HFF-Myc (cell line): ENCODE data around the gene ASCC3.

Experiments used
- DNase-seq: peaks from one replicate; pipeline ENCODE4 v3.0.0-alpha.2; 2011; ENCODE audit warnings: low read depth; ENCODE audit errors: extremely low read depth
- H3K4me3 ChIP-seq: replicated peaks from 2 replicates; pipeline ENCODE4 v1.5.1; 2011; ENCODE audit warnings: low read depth, mild to moderate bottlenecking, control low read depth, low read length
- CTCF ChIP-seq: IDR thresholded peaks from 2 replicates; pipeline ENCODE4 v1.5.1; 2012; ENCODE audit warnings: mild to moderate bottlenecking, low read depth, low read length, control low read depth; ENCODE audit errors: missing control alignments

The ASCC3 gene

DNA sequence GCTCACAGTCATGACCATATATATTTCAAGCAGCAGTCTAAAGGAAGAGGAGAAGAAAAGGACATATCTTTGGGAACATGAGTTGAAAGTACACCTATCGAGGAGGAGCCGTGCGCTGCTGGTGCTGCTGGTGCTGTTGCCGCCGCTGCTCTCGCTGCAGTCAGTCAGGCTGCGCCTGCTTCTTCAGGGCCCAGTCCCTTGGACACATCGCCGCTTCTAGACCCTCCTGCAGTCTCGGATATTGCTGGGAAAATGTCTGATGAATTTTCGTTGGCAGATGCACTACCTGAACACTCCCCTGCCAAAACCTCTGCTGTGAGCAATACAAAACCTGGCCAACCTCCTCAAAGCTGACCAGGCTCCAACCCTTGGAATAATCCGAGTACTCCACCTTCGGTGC, 8.2 kb upstream of the ASCC3 start:
- TF ChIP-seq CTCF: no peak
- H3K4me3 ChIP-seq: no peak overlapping the region
- DNase-seq: no peak

GRCh38 chr6:100886076-100886475, 4.9 kb upstream of the ASCC3 start:
- no peak for DNase-seq
- no peak overlapping the region for H3K4me3 ChIP-seq
- TF ChIP-seq CTCF: no peak

DNA sequence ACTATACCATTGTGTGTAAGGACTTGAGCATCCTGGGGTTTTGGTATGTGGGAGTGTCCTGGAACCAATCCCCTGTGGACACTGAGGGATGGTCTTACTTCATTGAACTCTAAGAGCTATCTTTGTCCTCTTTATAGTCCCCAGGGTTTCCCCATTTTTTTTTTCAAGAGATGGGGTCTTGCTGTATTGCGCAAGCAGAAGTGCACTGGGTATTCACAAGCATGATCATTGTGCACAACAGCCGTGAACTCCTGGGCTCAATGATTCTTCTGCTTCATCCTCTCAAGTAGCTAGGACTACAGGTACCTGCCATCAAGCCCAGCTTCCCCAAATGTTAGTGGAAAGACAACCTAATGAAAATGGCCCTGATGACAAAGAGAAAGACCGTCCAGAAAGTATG, 2.2 kb upstream of the ASCC3 start:
- TF ChIP-seq CTCF: no peak
- H3K4me3 ChIP-seq: no peak overlapping the region
- DNase-seq: no peak

DNA sequence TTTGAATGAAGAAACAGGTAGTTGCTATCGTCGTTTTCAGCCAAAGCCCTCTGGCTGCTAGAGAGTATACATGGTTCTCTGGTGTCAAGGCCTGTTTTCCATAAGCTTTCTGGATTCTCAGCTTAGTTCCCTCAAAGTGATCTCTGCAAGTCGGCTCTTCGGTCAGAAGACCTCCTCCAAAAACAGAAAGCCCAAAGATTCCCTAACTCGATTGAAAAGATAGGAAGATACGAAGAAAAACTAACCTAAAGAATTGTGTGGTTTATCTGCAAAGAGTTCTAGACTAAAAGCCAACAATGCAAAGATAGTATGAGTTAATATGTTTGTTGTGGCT, 545 bp upstream of the ASCC3 start:
- peak overlapping the region; percentile 83 for H3K4me3 ChIP-seq
- no peak for DNase-seq
- TF ChIP-seq CTCF: no peak

DNA sequence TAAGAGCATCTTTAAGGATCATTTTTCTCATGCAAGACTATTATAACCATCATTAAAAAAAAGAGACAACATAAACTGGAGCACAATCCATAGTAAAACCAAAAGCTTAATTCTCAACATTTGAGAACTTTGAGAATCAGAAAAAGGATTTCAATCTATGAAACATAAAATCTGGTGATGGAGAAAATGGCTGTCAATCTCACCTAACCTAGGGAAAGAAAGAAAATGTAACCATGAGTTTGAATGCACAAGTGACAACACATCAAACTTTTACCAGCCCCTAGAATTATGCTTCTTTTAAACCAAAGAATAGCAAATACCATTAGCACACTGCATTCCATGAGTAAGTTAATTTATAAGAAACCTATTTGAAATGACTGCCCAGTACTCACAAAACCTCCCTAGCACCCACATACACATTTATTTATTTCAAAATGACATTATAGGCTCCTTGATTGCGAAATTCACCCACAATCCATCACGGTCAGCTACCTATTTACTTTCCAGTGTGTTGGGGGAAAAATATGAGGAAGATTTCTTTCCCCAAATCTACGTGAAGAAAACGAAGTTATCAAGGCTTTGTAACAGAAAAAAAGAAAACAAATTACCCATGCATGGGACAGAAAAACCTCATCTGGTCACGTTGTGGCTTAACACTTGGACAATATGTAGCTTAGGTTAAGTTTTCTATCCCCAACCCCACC, 828 bp downstream of the ASCC3 start:
- H3K4me3 ChIP-seq: peak overlapping the region; percentile 83

DNA sequence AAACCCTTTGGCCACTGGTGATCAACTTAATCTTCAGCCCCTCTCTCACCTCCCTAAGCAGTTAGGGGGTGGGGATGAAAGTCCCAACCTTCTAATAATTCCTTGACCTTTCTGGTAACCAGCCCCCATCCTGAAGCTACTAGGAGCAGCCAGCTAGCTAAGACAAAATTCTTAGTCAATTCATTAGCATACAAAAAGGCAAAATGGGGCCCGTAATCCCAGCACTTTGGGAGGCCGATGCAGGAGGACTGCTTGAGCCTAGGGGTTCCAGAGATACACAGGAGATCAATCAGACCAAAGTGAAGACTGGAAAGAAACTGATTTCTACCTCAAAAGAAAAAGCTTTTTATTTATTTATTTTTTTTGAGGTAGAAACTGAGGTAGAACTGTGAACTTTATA, 1.8 kb downstream of the ASCC3 start:
- no peak for TF ChIP-seq CTCF
- H3K4me3 ChIP-seq: peak overlapping the region; percentile 83
- DNase-seq: no peak

More for the DNA sequence above, 828 bp downstream of the ASCC3 start:
- no peak for DNase-seq
- no peak for TF ChIP-seq CTCF

- H3K4me3 ChIP-seq: 0 out of 2 replicates have a peak overlapping the region, but pooled peaks have one; percentile 5
- no peak for TF ChIP-seq CTCF
- DNase-seq: no peak
These were observed 3.3 kb downstream of the ASCC3 start for GRCh38 chr6:100877851-100878250.
